H1 (cell line): ENCODE measurements around the gene TAS2R5. TPM values are rescaled to one million over a fixed set of nuclear protein-coding genes. Genes with fewer than 3 reads are reported as not detected.

Source experiments
- CTCF ChIA-PET: fragments of 300-600 bp; sonication (Branson Sonifier 250); formaldehyde crosslinking; loops from one replicate; lab custom pipeline; 2021; ENCODE audit not compliant: partially characterized antibody; lab: Charles Lee
- POLR2A ChIA-PET: fragments of 300-600 bp; sonication (Branson Sonifier 250); formaldehyde crosslinking; loops from one replicate; lab custom pipeline; 2021; ENCODE audit warnings: inconsistent platforms; ENCODE audit not compliant: partially characterized antibody; lab: Charles Lee
- DNase-seq, 2 experiments: peaks; one replicate each; pipeline versions ENCODE4 v3.0.0 to v3.0.0-alpha.2; 2010 to 2022; ENCODE audit warnings: low spot score in 2 of 2, low read depth in 1 of 2, mixed read lengths in 1 of 2
- FAIRE-seq: peaks from 2 replicates; lab custom pipeline; 2011; peaks lifted over from hg19 to GRCh38; lab: Jason Lieb, UNC
- H2AFZ ChIP-seq: 2 replicates; pipeline ENCODE4 v1.8.1; 2012; ENCODE audit warnings: low read length, inconsistent platforms
- H2AK5ac ChIP-seq: 2 replicates; pipeline ENCODE4 v1.6.1; 2013; ENCODE audit warnings: low read depth, low read length
- H2BK120ac ChIP-seq: replicated peaks from 2 replicates; pipeline ENCODE3; 2013; ENCODE audit warnings: low read depth, low read length, inconsistent platforms
- H2BK12ac ChIP-seq: 2 replicates; pipeline ENCODE4 v1.6.1; 2013; ENCODE audit warnings: low read depth, low read length
- H2BK15ac ChIP-seq: 2 replicates; pipeline ENCODE4 v1.6.1; 2013; ENCODE audit warnings: low read length
- H2BK20ac ChIP-seq: 2 replicates; pipeline ENCODE4 v1.6.1; 2013; ENCODE audit warnings: low read length
- H2BK5ac ChIP-seq: 2 replicates; pipeline ENCODE4 v1.6.1; 2013; ENCODE audit warnings: low read depth, low read length
- H3K14ac ChIP-seq: 2 replicates; pipeline ENCODE4 v1.6.1; 2013; ENCODE audit warnings: inconsistent platforms; ENCODE audit not compliant: insufficient read length
- H3K18ac ChIP-seq: 2 replicates; pipeline ENCODE4 v1.6.1; 2013; ENCODE audit warnings: low read length; ENCODE audit errors: extremely low read depth
- H3K23ac ChIP-seq: 2 replicates; pipeline ENCODE4 v1.6.1; 2013; ENCODE audit warnings: inconsistent platforms; ENCODE audit not compliant: insufficient read length
- H3K23me2 ChIP-seq: 2 replicates; pipeline ENCODE4 v1.6.1; 2013; ENCODE audit warnings: low read depth, low read length
- H3K27ac ChIP-seq: 2 replicates; pipeline ENCODE4 v1.6.1; 2011; ENCODE audit warnings: low read depth, low read length, inconsistent platforms
- H3K27me3 ChIP-seq, 4 experiments: replicated peaks in 1 of 4; 1 replicate in 1 of 4; 2 replicates in 3 of 4; pipeline versions ENCODE4 v1.6.1 to v1.8.1; 2011 to 2013; ENCODE audit warnings: low read length in 3 of 4, mild to moderate bottlenecking in 3 of 4, inconsistent platforms in 2 of 4, mixed read lengths in 2 of 4, moderate library complexity in 1 of 4; ENCODE audit not compliant: control insufficient read depth in 3 of 4, insufficient read depth in 3 of 4; ENCODE audit errors: extremely low read depth in 1 of 4
- H3K36me3 ChIP-seq, 4 experiments: 2 replicates each; pipeline versions ENCODE4 v1.6.1 to v1.8.1; 2011 to 2013; ENCODE audit warnings: mild to moderate bottlenecking in 4 of 4, low read length in 3 of 4, moderate library complexity in 2 of 4, control low read depth in 1 of 4, inconsistent platforms in 1 of 4; ENCODE audit not compliant: insufficient read depth in 4 of 4, control insufficient read depth in 2 of 4
- H3K4ac ChIP-seq: replicated peaks from 2 replicates; pipeline ENCODE3; 2013; ENCODE audit warnings: low read length, low read depth, mixed read lengths, inconsistent platforms; ENCODE audit not compliant: insufficient read length
- H3K4me1 ChIP-seq, 4 experiments: replicated peaks in 1 of 4; 1 replicate in 1 of 4; 2 replicates in 3 of 4; pipeline versions ENCODE4 v1.6.1 to v1.8.1; 2011 to 2013; ENCODE audit warnings: low read length in 3 of 4, inconsistent platforms in 2 of 4, mixed read lengths in 1 of 4; ENCODE audit not compliant: insufficient read depth in 4 of 4, control insufficient read depth in 3 of 4
- H3K4me2 ChIP-seq, 2 experiments: 2 replicates each; pipeline versions ENCODE4 v1.6.1 to v1.8.1; 2011 to 2013; ENCODE audit warnings: low read depth in 2 of 2, low read length in 2 of 2, control low read depth in 1 of 2, inconsistent platforms in 1 of 2, mild to moderate bottlenecking in 1 of 2; ENCODE audit not compliant: insufficient read depth in 1 of 2
- H3K4me3 ChIP-seq, 4 experiments: fragments of 200-600, 300-600 bp in 1 of 4; sonication (generic), shearing (Covaris generic), sonication (Bioruptor Twin) in 1 of 4; 2 replicates each; pipeline versions ENCODE4 v1.5.1 to v1.8.1; 2011 to 2016; ENCODE audit warnings: low read length in 4 of 4, low read depth in 3 of 4, control low read depth in 2 of 4, inconsistent platforms in 2 of 4, mild to moderate bottlenecking in 2 of 4, mixed read lengths in 1 of 4, moderate library complexity in 1 of 4; ENCODE audit not compliant: insufficient read depth in 2 of 4; ENCODE audit errors: extremely low read depth in 1 of 4
- H3K56ac ChIP-seq: replicated peaks from 2 replicates; pipeline ENCODE3; 2013; ENCODE audit warnings: low read depth, mild to moderate bottlenecking, mixed read lengths, low read length, inconsistent platforms; ENCODE audit not compliant: insufficient read length
- H3K79me1 ChIP-seq: 2 replicates; pipeline ENCODE4 v1.6.1; 2013; ENCODE audit warnings: low read depth, low read length, control low read depth
- H3K79me2 ChIP-seq, 2 experiments: 2 replicates each; pipeline versions ENCODE4 v1.6.1 to v1.8.1; 2012 to 2013; ENCODE audit warnings: low read length in 2 of 2, mild to moderate bottlenecking in 2 of 2, inconsistent platforms in 1 of 2; ENCODE audit not compliant: insufficient read depth in 2 of 2, control insufficient read depth in 1 of 2
- H3K9ac ChIP-seq, 4 experiments: replicated peaks in 1 of 4; 1 replicate in 1 of 4; 2 replicates in 3 of 4; pipeline versions ENCODE4 v1.6.1 to v1.8.1; 2011 to 2013; ENCODE audit warnings: low read depth in 3 of 4, low read length in 3 of 4, control low read depth in 2 of 4, mild to moderate bottlenecking in 2 of 4, moderate library complexity in 2 of 4, inconsistent platforms in 1 of 4; ENCODE audit errors: extremely low read depth in 1 of 4
- H3K9me3 ChIP-seq, 2 experiments: 2 replicates each; pipeline versions ENCODE4 v1.6.1 to v1.8.1; 2012 to 2013; ENCODE audit warnings: mild to moderate bottlenecking in 2 of 2, moderate library complexity in 2 of 2, control low read depth in 1 of 2, inconsistent platforms in 1 of 2, low read depth in 1 of 2, low read length in 1 of 2, mixed read lengths in 1 of 2; ENCODE audit not compliant: insufficient read depth in 2 of 2
- H4K20me1 ChIP-seq, 2 experiments: replicated peaks in 1 of 2; 2 replicates each; pipeline versions ENCODE3 to v1.8.1; 2011 to 2013; ENCODE audit warnings: inconsistent platforms in 2 of 2, low read length in 2 of 2, mild to moderate bottlenecking in 1 of 2; ENCODE audit not compliant: insufficient read depth in 2 of 2, control insufficient read depth in 1 of 2
- H4K5ac ChIP-seq: 2 replicates; pipeline ENCODE4 v1.6.1; 2013; ENCODE audit warnings: low read length, low read depth, mixed read lengths, inconsistent platforms; ENCODE audit not compliant: insufficient read length
- H4K8ac ChIP-seq: 2 replicates; pipeline ENCODE4 v1.8.0; 2013; ENCODE audit warnings: mild to moderate bottlenecking, moderate library complexity, low read length, inconsistent platforms; ENCODE audit not compliant: insufficient read depth; ENCODE audit errors: extremely low read depth
- H4K91ac ChIP-seq: replicated peaks from 2 replicates; pipeline ENCODE3; 2013; ENCODE audit warnings: low read length, mixed read lengths, inconsistent platforms; ENCODE audit not compliant: insufficient read length
- CHD1 ChIP-seq: IDR thresholded peaks from 2 replicates; pipeline ENCODE4 v1.6.1; 2012; ENCODE audit warnings: low read depth, low read length, improper control_type of control experiment
- GABPA ChIP-seq: IDR thresholded peaks from 2 replicates; pipeline ENCODE4 v1.6.1; 2011; ENCODE audit warnings: mild to moderate bottlenecking, low read length, moderate library complexity, borderline replicate concordance; ENCODE audit not compliant: insufficient read depth
- HDAC2 ChIP-seq, 2 experiments: fragments of 300-600 bp in 1 of 2; sonication (generic) in 1 of 2; IDR thresholded peaks; 2 replicates each; pipeline ENCODE4 v1.6.1; 2011 to 2012; ENCODE audit warnings: low read depth in 2 of 2, low read length in 2 of 2, mild to moderate bottlenecking in 2 of 2, moderate library complexity in 2 of 2, borderline replicate concordance in 1 of 2, inconsistent platforms in 1 of 2
- JUND ChIP-seq: IDR thresholded peaks from 2 replicates; pipeline ENCODE4 v1.6.1; 2011; ENCODE audit warnings: mild to moderate bottlenecking, improper control_type of control experiment, low read length
- MAFK ChIP-seq: IDR thresholded peaks from 2 replicates; pipeline ENCODE4 v1.6.1; 2012; ENCODE audit warnings: low read depth, mild to moderate bottlenecking, improper control_type of control experiment, low read length
- SIX5 ChIP-seq: IDR thresholded peaks from 2 replicates; pipeline ENCODE4 v1.6.1; 2011; ENCODE audit warnings: mild to moderate bottlenecking, low read depth, low read length
- TAF7 ChIP-seq: optimal IDR thresholded peaks from 2 replicates; pipeline ENCODE3; 2011; ENCODE audit warnings: low read depth, mild to moderate bottlenecking, inconsistent platforms, low read length, moderate library complexity, borderline replicate concordance
- WGBS, 2 experiments: shearing (Covaris generic) in 1 of 2; methylation state at CpG; one replicate each; pipeline versions ENCODE4 v1.1.6 to v1.1.7; 2013 to 2015; ENCODE audit warnings: low lambda C conversion rate in 2 of 2, mixed read lengths in 2 of 2, inconsistent platforms in 1 of 2, low coverage in 1 of 2, missing lambda C conversion rate in 1 of 2; ENCODE audit not compliant: insufficient replicate concordance in 2 of 2, insufficient coverage in 1 of 2, insufficient read length in 1 of 2; ENCODE audit errors: extremely low coverage in 1 of 2, missing lambda C conversion rate in 1 of 2; 5-methylcytosine and 5-hydroxymethylcytosine counted together
- polyA plus RNA-seq, 7 experiments: library from polyadenylated mRNA; depleted of rRNA in 3 of 7; stranded (reverse) in 5 of 7; unstranded in 2 of 7; fragments of >200 nt in 5 of 7; fragments of 200-250 nt in 2 of 7; gene quantifications; 1 replicate in 5 of 7; 2 replicates in 1 of 7; 4 replicates in 1 of 7; pipeline versions ENCODE4 v1.2.1 to v1.2.3, GENCODE V29; 2011 to 2013; ENCODE audit warnings: missing spikeins in 2 of 7, mixed read lengths in 2 of 7
- total RNA-seq: library from RNA; stranded (reverse); fragmentation: NEBNext Ultra II Directional; extraction: Animal tissue kit (Norgen Biotek cat#: 25700); gene quantifications from 2 replicates; pipeline ENCODE4 v1.2.1, GENCODE V29; 2021
- TF ChIP-seq, protein P1 (sequence below): IDR thresholded peaks from 2 replicates; pipeline ENCODE4 v1.6.1; 2011; ENCODE audit warnings: low read depth, mild to moderate bottlenecking, low read length; ENCODE audit not compliant: insufficient read depth

Gene TAS2R5
- total and polyA plus RNA-seq, 2 of the 8 experiments (the other 6 are each of a cell fraction or from before 2014, with no cell fraction given): 1.5 to 6.2 TPM

GRCh38 chr7:141792526-141792925 lies 2.5 kb downstream of the TAS2R5 start:
- Histone ChIP-seq H3K4me2 (no peak overlapping the region), H3K23me2 (no peaks in the 10 kb centered on the region), H3K4me3 (no peak overlapping the region), H2BK20ac (no peak overlapping the region), H3K14ac (no peak overlapping the region), H4K8ac (no peak overlapping the region), H3K36me3 (peaks cover 0 to 19% (median 6%) of the 10 kb centered on the region in 4 experiments; a peak in 3 of 8 replicates), H3K27ac (no peak overlapping the region), H3K56ac (no peak overlapping the region), H2BK12ac (no peak overlapping the region), H3K79me1 (no peaks in the 10 kb centered on the region), H3K18ac (no peak overlapping the region), H3K4me1 (no peaks in the 10 kb centered on the region), H3K23ac (no peak overlapping the region), H2AFZ (no peak overlapping the region), H2AK5ac (no peak overlapping the region), H2BK5ac (no peak overlapping the region), H3K79me2 (no peaks in the 10 kb centered on the region), H4K20me1 (no peaks in the 10 kb centered on the region), H2BK15ac (no peak overlapping the region), H4K5ac (no peak overlapping the region), H3K9me3 (no peaks in the 10 kb centered on the region), H3K4ac (no peak overlapping the region), H2BK120ac (no peak overlapping the region), H4K91ac (no peak overlapping the region), H3K27me3 (no peaks in the 10 kb centered on the region), H3K9ac (no peak overlapping the region)
- DNase-seq (no peak), FAIRE-seq (no peak)
- 86% methylated on average over 2 of the region's 2 CpGs; no CpG with 5 or more reads in 1 of the 2 experiments for WGBS, 2 experiments
- ChIA-PET POLR2A (no interaction called here), CTCF (interaction anchor here (0.7 kb wide), 1 partner anchor 31 kb away, joined by 3 read pairs; no protein-coding TSS in a partner anchor)
- TF ChIP-seq HDAC2 (IDR thresholded peaks at IDR 0.05; ENCODE audit: borderline replicate concordance in 1 of 2, low read depth in 2 of 2, low read length in 2 of 2) (no peak), JUND (no peak), SIX5 (no peak), TAF7 (no peak), MAFK (no peak), CHD1 (no peak), GABPA (no peak)
- TF ChIP-seq, protein P1, sequence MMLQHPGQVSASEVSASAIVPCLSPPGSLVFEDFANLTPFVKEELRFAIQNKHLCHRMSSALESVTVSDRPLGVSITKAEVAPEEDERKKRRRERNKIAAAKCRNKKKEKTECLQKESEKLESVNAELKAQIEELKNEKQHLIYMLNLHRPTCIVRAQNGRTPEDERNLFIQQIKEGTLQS: no peak
